Heart left ventricle (tissue), 16 donors: ENCODE data around the gene BAIAP2. TPM values are rescaled to one million over a fixed set of nuclear protein-coding genes. Genes with fewer than 3 reads are reported as not detected.

Experiments used
- ATAC-seq, 4 donors: fragments of 200-7000 bp; cut with Tn5 transposase; one replicate each; pipeline ENCODE4 v1.9.1; 2020 to 2022; ENCODE audit warnings: moderate library complexity in 4 of 4, mild to moderate bottlenecking in 3 of 4, moderate number of reproducible peaks in 1 of 4
- DNase-seq, 5 donors: peaks; one replicate each; pipeline ENCODE4 v3.0.0-alpha.2; 2020
- H3K27ac ChIP-seq, 12 donors: fragments of 200-600 bp; sonication (generic) in 4 of 12; one replicate each; pipeline versions ENCODE4 v1.5.0 to v1.8.0; 2016 to 2022; ENCODE audit warnings: mild to moderate bottlenecking in 2 of 12
- H3K27me3 ChIP-seq, 9 donors: fragments of 200-600 bp; sonication (generic) in 2 of 9; one replicate each; pipeline versions ENCODE4 v1.5.1 to v1.8.0; 2016 to 2022; ENCODE audit warnings: mild to moderate bottlenecking in 3 of 9
- H3K36me3 ChIP-seq, 9 donors: fragments of 200-600 bp; sonication (generic) in 2 of 9; one replicate each; pipeline versions ENCODE4 v1.5.0 to v1.8.0; 2018 to 2022; ENCODE audit warnings: mild to moderate bottlenecking in 2 of 9
- H3K4me1 ChIP-seq, 12 donors: fragments of 200-600 bp; sonication (generic) in 4 of 12; one replicate each; pipeline versions ENCODE4 v1.5.0 to v1.8.0; 2016 to 2022; ENCODE audit warnings: mild to moderate bottlenecking in 3 of 12
- H3K4me3 ChIP-seq, 12 donors: fragments of 200-600 bp; sonication (generic) in 4 of 12; one replicate each; pipeline versions ENCODE4 v1.5.0 to v1.8.0; 2017 to 2022; ENCODE audit warnings: mild to moderate bottlenecking in 9 of 12, moderate library complexity in 4 of 12
- H3K9me3 ChIP-seq, 12 donors: fragments of 200-600 bp; sonication (generic) in 4 of 12; one replicate each; pipeline versions ENCODE4 v1.5.0 to v1.8.0; 2016 to 2022; ENCODE audit warnings: mild to moderate bottlenecking in 1 of 12
- CTCF ChIP-seq, 12 donors: fragments of 200-600 bp; sonication (generic) in 4 of 12; IDR thresholded peaks; one replicate each; pipeline versions ENCODE4 v1.5.0 to v1.8.0; 2018 to 2022; ENCODE audit warnings: antibody characterized with exemption in 12 of 12, mild to moderate bottlenecking in 5 of 12
- POLR2A ChIP-seq, 2 donors: fragments of 450-650 bp; IDR thresholded peaks; one replicate each; pipeline ENCODE4 v1.6.1; 2017; ENCODE audit warnings: antibody characterized with exemption in 2 of 2, mild to moderate bottlenecking in 2 of 2, moderate library complexity in 2 of 2
- WGBS, 4 donors: extraction: QIAGEN DNeasy Blood & Tissue Kit in 2 of 4; methylation state at CpG; one replicate each; pipeline versions ENCODE4 v1.1.5 to v1.1.7; 2013 to 2018; 5-methylcytosine and 5-hydroxymethylcytosine counted together
- intact Hi-C, 10 donors: fragments of 100-400 bp; cut with DNase I; formaldehyde crosslinking; loops; one replicate each; pipeline versions ENCODE4 v1.11.1 to v1.14.2; 2022
- polyA plus RNA-seq, 2 donors: library from polyadenylated mRNA; stranded (reverse); fragments of 200-250 nt; gene quantifications; one replicate each; pipeline ENCODE4 v1.2.3, GENCODE V29; 2013
- total RNA-seq, 9 donors: library from RNA; depleted of rRNA in 2 of 9; stranded (reverse); fragments of >200 nt in 2 of 9; fragmentation: NEBNext Ultra II Directional in 3 of 9; extraction: Animal tissue kit (Norgen Biotek cat#: 25700) in 3 of 9; gene quantifications; one replicate each; pipeline versions ENCODE4 v1.1.0 to v1.2.4, GENCODE V29; 2016 to 2023
- donor health status: ischemic (EF 13 %, LVEDD 7.1; RV severe dilation, severe dysfunction).
- donor health status: healthy with polysubstance abuse.
- donor health status: DM: no; HTN: yes; CAD: no.
- donor health status: DM: no; HTN: no; CAD: no.
- donor health status: ischemic (EF 25% LVEDD 6.9; RV normal size, moderate dysfunction).
- donor health status: ischemic (EF 25% LVEDD 5.7; RV mildly dilated, moderate dysfunction).
- donor health status: healthy.
- donor health status: DM: yes; HTN: yes; CAD: no.
- donor health status: ischemic (EF 35%, LVEDD 5.7; RV mildly dilated, moderate dysfunction).
- donor health status: nonischemic (EF 11% LVEDD 7.7; RV severe dilation, severe dysfunction).
- donor health status: DM: yes; HTN: yes; CAD: no.
- donor health status: PGD.
- donor health status: ischemic (EF 29% LVEDD 5.4; RV normal size, mild dysfunction).
- donor health status: nonischemic (EF 23%, LVEDD 6.1; RV moderate dilation, normal function).

The BAIAP2 gene
- total and polyA plus RNA-seq, 11 donors, result 8.9 to 30.2 (median 18.5) TPM

GRCh38 chr17:81080019-81080418, 45.1 kb downstream of the BAIAP2 start:
- peaks cover 0 to 10% (median 0%) of the 10 kb centered on the region in 9 donors for H3K36me3 ChIP-seq
- H3K27me3 ChIP-seq, result no peaks in the 10 kb centered on the region
- intact Hi-C loops, result loop anchor here in 2 of 10 donors (5.0 kb wide), 2 partner anchors 43 to 48 kb away; partner anchors contain the start of gene BAIAP2 (in 1 of the 2)
- H3K27ac ChIP-seq, result no peak overlapping the region
- no peak overlapping the region for H3K4me3 ChIP-seq
- TF ChIP-seq CTCF (IDR thresholded peaks at IDR 0.05), result no peak
- no peak for TF ChIP-seq POLR2A (IDR thresholded peaks at IDR 0.05)
- DNase-seq, result no peak
- ATAC-seq, result no peak
- WGBS, 4 donors, result 67 to 81% (median 75%) methylated on average over 10 to 19 of the region's 19 CpGs
- H3K4me1 ChIP-seq, result peaks cover 0 to 45% (median 28%) of the 10 kb centered on the region in 12 donors
- H3K9me3 ChIP-seq, result no peaks in the 10 kb centered on the region

GRCh38 chr17:81081222-81082176, 46.5 kb downstream of the BAIAP2 start:
- intact Hi-C loops, result loop anchor here in 2 of 10 donors (5.0 kb wide), 2 partner anchors 44 to 49 kb away; partner anchors contain the start of gene BAIAP2 (in 1 of the 2)
- 90 to 94% (median 92%) methylated on average over 24 to 33 of the region's 33 CpGs for WGBS, 4 donors

GRCh38 chr17:81082177-81083073, 47.5 kb downstream of the BAIAP2 start:
- DNase-seq, result peak in 1 of 5 donors; percentile 70
- WGBS, 4 donors, result 77 to 84% (median 78%) methylated on average over 31 to 33 of the region's 33 CpGs
- peak overlapping the region in 1 of 12 donors; percentile 9 for H3K4me3 ChIP-seq
- H3K27ac ChIP-seq, result peak overlapping the region; percentile 15 to 81 (median 66)
- intact Hi-C loops, result loop anchor here in 2 of 10 donors (5.0 kb wide), 2 partner anchors 45 to 50 kb away; partner anchors contain the start of gene BAIAP2 (in 1 of the 2)
- ATAC-seq, result peak; percentile 53 to 75 (median 68)
- H3K27me3 ChIP-seq, result no peaks in the 10 kb centered on the region
- H3K36me3 ChIP-seq, result peaks cover 0 to 28% (median 6%) of the 10 kb centered on the region in 9 donors
- no peak for TF ChIP-seq CTCF (IDR thresholded peaks at IDR 0.05)
- no peak for TF ChIP-seq POLR2A (IDR thresholded peaks at IDR 0.05)
- peaks cover 0 to 48% (median 28%) of the 10 kb centered on the region in 12 donors for H3K4me1 ChIP-seq
- no peaks in the 10 kb centered on the region for H3K9me3 ChIP-seq

More at GRCh38 chr17:81081222-81082176, 46.5 kb downstream of the BAIAP2 start:
- Histone ChIP-seq H3K27ac (peak overlapping the region in 7 of 12 donors; percentile 15 to 81 (median 73)), H3K36me3 (peaks cover 0 to 20% (median 2%) of the 10 kb centered on the region in 9 donors), H3K4me3 (no peak overlapping the region), H3K27me3 (no peaks in the 10 kb centered on the region), H3K4me1 (peaks cover 0 to 48% (median 28%) of the 10 kb centered on the region in 12 donors), H3K9me3 (no peaks in the 10 kb centered on the region)
- DNase-seq, result no peak
- no peak for TF ChIP-seq POLR2A (IDR thresholded peaks at IDR 0.05)
- TF ChIP-seq CTCF (IDR thresholded peaks at IDR 0.05), result no peak
- no peak for ATAC-seq
